Urinary bladder (tissue), 4 donors: Measurements from ENCODE around the gene WNT10A. TPM values are rescaled to one million over a fixed set of nuclear protein-coding genes. Genes with fewer than 3 reads are reported as not detected.

Source experiments
- DNase-seq: peaks from one replicate; pipeline ENCODE4 v3.0.0-alpha.2; 2015; ENCODE audit errors: extremely low spot score
- H3K27ac ChIP-seq: one replicate; pipeline ENCODE4 v1.5.1; 2013; ENCODE audit warnings: low read depth, mild to moderate bottlenecking, moderate library complexity
- H3K36me3 ChIP-seq: one replicate; pipeline ENCODE4 v1.6.1; 2013; ENCODE audit warnings: mild to moderate bottlenecking, moderate library complexity; ENCODE audit not compliant: insufficient read depth
- H3K4me1 ChIP-seq: one replicate; pipeline ENCODE4 v1.6.1; 2013; ENCODE audit warnings: mild to moderate bottlenecking, moderate library complexity; ENCODE audit not compliant: insufficient read depth
- H3K4me3 ChIP-seq: one replicate; pipeline ENCODE4 v1.5.1; 2013; ENCODE audit warnings: low read depth, low read length
- WGBS: extraction: QIAGEN DNeasy Blood & Tissue Kit; methylation state at CpG from one replicate; pipeline ENCODE4 v1.1.7; 2013; 5-methylcytosine and 5-hydroxymethylcytosine counted together
- polyA plus RNA-seq: library from polyadenylated mRNA; stranded (reverse); fragments of 200-250 nt; gene quantifications from one replicate; pipeline ENCODE4 v1.2.3, GENCODE V29; 2013
- total RNA-seq: library from RNA; depleted of rRNA; stranded (reverse); fragments of >200 nt; gene quantifications from one replicate; pipeline ENCODE4 v1.2.3, GENCODE V29; 2014
- donor health status: healthy with polysubstance abuse.
- donor health status: healthy.

The WNT10A gene
- total and polyA plus RNA-seq, 2 donors: 1.2 to 1.9 TPM

DNA sequence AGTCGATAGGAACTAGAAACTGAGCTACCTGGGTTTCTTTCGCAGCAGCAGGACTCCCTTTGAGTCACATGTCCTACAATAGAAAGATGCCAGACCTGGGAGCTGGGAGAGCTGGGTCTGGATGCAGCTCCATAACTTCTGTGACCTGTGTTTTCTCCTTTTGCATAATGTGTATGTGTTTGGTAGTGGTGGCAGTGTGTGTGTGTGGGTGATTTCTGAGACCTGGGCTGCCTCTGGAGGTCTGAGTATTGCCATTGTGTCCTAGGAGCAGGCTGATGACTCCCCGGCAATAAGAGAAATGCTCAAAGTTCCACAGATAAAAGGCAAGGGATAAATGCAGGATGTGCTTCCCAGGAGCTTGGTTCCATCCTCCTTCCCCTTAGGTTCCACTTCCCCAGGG, 6.4 kb downstream of the WNT10A start:
- no peak for DNase-seq
- Histone ChIP-seq H3K4me3 (no peak overlapping the region), H3K36me3 (no peaks in the 10 kb centered on the region), H3K4me1 (no peaks in the 10 kb centered on the region), H3K27ac (no peak overlapping the region)
- 71% methylated on average over 3 of the region's 3 CpGs for WGBS

DNA sequence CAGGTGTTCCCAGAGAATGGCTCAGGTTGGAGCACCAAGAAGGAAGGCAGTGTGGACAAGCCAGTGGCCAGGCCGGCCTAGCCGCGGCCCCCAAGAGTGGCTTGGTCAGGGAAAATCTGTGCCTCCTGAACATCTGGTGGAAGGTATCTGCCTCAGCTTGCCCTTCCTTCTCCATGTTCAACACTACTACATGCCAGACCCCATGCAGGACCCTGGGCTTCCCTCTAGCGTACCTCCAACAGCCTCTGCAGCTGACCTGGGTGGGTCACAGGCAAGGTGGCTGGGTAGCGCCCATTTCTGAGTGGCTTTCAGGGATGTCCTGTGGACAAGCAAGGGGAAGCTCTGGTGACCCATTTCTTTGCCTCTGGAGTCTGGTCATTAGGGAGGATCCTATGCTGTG, 7.7 kb downstream of the WNT10A start:
- Histone ChIP-seq H3K27ac (no peak overlapping the region), H3K4me1 (no peaks in the 10 kb centered on the region), H3K4me3 (no peak overlapping the region), H3K36me3 (no peaks in the 10 kb centered on the region)
- 73% methylated on average over 5 of the region's 5 CpGs for WGBS
- no peak for DNase-seq

DNA sequence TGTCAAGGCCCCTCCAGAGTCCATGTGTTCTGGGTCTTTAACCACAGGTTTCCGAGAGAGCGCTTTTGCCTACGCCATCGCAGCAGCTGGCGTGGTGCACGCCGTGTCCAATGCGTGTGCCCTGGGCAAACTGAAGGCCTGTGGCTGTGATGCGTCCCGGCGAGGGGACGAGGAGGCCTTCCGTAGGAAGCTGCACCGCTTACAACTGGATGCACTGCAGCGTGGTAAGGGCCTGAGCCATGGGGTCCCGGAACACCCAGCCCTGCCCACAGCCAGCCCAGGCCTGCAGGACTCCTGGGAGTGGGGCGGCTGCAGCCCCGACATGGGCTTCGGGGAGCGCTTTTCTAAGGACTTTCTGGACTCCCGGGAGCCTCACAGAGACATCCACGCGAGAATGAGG, 9.3 kb downstream of the WNT10A start:
- no peak overlapping the region for H3K4me3 ChIP-seq
- H3K4me1 ChIP-seq: no peaks in the 10 kb centered on the region
- no peaks in the 10 kb centered on the region for H3K36me3 ChIP-seq
- DNase-seq: no peak
- WGBS: 80% methylated on average over 23 of the region's 23 CpGs
- H3K27ac ChIP-seq: no peak overlapping the region

DNA sequence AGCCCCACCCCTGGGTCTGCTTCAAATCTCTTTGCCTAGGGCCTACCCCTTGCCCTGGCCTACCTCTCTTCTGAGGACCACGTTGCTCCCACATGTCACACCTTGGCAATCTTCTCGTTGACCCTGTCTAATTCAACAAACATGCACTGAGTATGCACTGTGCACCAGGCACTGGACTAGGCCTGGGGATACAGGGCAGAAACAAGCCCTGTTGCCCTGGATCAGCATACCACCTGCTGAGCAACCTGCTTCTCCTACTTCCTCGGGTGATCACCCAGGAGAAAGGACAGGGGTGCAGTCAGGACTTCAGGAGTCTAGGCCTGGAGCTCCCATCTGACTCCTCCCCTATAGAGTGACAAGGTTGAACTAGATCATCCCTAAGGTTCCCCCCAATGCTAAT, 9.7 kb downstream of the WNT10A start:
- no peak for DNase-seq
- Histone ChIP-seq H3K4me1 (no peaks in the 10 kb centered on the region), H3K36me3 (no peaks in the 10 kb centered on the region), H3K4me3 (no peak overlapping the region), H3K27ac (no peak overlapping the region)
- 72% methylated on average over 3 of the region's 3 CpGs for WGBS

DNA sequence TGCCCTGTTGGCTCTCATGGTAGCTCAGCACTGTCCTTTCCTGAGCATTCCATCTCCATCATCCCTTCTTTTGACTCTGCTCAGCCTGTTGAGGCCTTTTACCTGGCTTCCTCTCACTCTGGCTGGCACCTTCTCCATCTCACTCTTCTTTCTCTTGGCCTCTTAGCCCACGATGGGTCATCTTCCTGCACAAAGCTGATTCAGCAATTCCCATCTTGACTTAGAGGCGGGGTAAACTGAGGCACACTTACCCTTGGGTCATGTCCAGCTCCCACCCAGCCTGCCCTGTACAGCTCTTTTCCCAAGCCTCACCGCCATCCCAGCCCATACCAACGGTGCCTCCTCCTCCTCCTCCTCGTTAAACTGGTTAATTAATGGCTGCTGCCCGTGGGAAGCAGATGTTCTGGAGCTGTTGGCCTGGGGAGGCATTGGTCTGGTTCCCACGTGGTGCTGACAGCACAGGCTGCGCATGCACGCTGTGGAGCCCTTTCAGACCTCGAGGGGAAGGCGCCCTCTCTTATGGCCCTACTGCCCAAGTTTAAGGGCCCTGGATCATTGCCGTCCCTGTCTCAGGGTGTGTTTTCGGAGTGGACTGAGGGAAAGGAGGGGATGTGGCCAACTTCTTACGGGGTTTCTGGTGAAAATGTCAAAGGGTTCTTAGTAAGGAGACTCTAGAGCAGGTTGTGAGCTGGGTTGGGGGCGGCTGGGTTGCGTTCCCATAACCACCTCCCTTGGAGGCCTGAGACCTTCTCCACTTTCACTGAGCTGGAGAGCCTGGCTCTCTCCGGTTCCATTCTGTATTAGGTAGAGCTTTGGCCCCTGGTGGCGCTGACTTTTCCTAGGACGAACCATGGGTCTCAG, 10.9 kb downstream of the WNT10A start:
- Histone ChIP-seq H3K36me3 (no peaks in the 10 kb centered on the region), H3K27ac (no peak overlapping the region), H3K4me3 (no peak overlapping the region), H3K4me1 (peaks cover 2% of the 10 kb centered on the region)
- WGBS: 54% methylated on average over 19 of the region's 19 CpGs
- no peak for DNase-seq

DNA sequence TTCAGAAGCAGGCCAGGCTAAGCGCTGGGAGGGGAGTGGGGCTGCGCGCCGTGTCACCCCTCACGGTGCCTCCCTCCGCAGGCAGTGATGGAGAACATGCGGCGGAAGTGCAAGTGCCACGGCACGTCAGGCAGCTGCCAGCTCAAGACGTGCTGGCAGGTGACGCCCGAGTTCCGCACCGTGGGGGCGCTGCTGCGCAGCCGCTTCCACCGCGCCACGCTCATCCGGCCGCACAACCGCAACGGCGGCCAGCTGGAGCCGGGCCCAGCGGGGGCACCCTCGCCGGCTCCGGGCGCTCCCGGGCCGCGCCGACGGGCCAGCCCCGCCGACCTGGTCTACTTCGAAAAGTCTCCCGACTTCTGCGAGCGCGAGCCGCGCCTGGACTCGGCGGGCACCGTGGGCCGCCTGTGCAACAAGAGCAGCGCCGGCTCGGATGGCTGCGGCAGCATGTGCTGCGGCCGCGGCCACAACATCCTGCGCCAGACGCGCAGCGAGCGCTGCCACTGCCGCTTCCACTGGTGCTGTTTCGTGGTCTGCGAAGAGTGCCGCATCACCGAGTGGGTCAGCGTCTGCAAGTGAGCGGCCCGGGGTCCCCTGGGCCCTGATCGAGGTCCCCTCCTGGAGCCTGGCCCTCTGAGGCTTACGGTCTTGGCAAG, 12.2 kb downstream of the WNT10A start:
- no peak for DNase-seq
- Histone ChIP-seq H3K36me3 (no peaks in the 10 kb centered on the region), H3K27ac (no peak overlapping the region), H3K4me1 (peaks cover 2% of the 10 kb centered on the region), H3K4me3 (peak overlapping the region; percentile 25)
- under 1% methylated on average over 72 of the region's 72 CpGs for WGBS

DNA sequence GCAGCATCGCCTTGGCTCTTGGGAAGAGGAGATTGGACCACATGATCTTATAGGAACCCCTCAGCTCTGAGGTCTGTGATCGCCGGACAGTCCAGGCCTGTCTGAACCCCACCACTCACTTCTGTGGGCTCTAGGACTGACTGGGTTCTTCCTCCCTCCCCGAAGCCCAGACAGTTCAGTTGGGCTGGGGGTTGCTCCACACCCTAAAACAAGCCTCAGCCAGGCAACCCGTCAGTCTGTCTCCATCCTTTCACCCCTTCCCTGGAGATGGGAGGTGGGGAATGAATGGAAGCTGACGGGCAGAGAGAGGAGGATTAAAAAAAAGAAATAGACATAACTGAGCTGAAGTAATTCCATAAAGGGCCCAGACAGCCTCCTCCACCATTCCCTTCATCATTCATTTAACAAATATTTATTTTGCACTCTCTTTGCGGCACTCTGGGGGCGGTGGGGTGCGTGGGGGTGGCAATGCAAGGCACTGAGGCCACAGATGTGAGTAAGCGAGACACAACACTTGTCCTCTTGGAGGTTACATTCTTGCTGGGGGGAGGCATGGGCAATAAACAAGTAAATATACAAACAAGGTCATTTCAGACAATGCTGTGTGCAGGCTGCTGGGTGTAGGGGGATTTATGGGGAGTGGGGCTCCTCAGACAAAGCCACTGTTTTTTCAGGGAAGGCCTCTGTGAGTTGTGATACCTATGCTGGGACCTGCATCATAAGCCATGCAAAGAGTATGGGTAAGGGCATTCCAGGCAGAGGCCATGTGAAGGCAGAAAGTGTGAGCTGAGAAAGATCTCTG, 12.9 kb downstream of the WNT10A start:
- DNase-seq: no peak
- 39% methylated on average over 10 of the region's 10 CpGs for WGBS
- peak overlapping the region; percentile 25 for H3K4me3 ChIP-seq

DNA sequence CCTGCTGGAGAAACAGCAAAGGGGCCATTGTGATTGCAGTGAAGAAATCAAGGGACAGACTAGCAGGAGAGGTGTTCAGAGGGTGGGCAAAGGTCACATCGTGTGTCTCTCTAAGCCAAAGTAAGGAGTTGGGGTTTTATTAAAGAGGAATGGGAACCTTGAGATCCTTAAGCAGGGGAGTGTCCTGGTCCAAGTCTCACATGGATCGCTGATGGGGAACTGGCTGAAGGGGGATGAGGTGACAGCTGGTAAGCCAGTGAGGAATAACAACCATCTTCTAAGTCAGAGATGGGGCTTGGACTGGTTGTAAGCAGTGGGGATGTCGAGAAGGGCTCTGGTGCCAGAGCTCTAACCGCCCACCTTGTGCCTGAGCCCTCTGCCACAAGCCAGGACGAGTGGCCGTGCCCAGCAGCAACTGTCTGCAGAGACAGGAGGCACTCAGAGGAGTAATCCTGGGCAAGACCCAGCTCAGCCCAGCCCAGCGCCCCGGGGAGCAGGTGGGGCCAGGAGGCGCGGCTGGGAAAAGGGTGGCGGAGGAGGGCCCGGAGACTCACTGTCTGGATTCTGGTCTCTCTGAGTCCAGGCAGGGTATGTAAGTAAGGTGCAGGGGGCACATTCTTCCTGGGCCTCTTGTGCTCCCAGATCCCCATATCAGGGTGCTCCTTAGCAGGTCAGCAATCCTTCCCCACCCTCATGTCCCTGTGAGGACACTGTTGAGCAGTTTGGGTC, 13.7 kb downstream of the WNT10A start:
- 47% methylated on average over 12 of the region's 12 CpGs for WGBS

More for the DNA sequence above, 12.9 kb downstream of the WNT10A start:
- Histone ChIP-seq H3K27ac (no peak overlapping the region), H3K36me3 (no peaks in the 10 kb centered on the region), H3K4me1 (peaks cover 2% of the 10 kb centered on the region)

DNA sequence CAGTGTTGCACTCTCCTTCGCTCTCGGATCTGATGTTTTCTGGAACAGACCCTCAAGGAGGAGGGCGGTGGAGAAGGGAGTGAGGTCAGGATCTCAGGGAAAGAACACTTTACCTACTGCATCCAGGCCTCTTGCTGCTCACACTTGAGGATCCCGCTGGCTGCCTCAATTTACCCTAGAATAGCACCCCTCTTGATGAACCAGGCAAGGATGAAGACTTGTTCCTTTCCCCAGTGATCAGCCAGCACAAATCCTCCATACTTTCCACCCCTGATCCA, 14.2 kb downstream of the WNT10A start:
- no peak for DNase-seq
- WGBS: 61% methylated on average over 4 of the region's 4 CpGs
- Histone ChIP-seq H3K27ac (no peak overlapping the region), H3K36me3 (no peaks in the 10 kb centered on the region), H3K4me1 (peaks cover 2% of the 10 kb centered on the region), H3K4me3 (no peak overlapping the region)

More for the DNA sequence above, 13.7 kb downstream of the WNT10A start:
- Histone ChIP-seq H3K36me3 (no peaks in the 10 kb centered on the region), H3K4me1 (peaks cover 2% of the 10 kb centered on the region), H3K27ac (no peak overlapping the region), H3K4me3 (no peak overlapping the region)
- DNase-seq: no peak

DNA sequence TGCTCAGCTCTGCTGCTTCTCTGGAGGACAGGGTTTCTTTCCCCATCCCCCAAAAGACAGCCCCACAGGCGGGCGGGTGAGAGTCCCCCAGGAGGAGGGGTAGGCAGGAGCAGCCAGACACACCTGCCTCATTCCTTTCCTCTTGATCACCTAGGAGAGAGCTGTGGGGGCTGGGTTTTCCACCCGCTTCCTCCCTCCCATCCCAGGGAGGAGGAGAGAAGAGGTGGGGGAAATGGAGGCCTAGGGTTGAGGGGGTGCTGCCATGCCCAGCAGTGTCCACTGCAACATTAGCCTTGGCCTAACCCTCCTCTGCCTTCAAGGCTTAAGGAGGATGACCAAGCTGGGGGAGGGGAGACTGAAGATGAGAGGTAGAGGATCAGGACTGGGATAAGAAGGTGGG, 14.7 kb downstream of the WNT10A start:
- 57% methylated on average over 3 of the region's 3 CpGs for WGBS
- Histone ChIP-seq H3K27ac (no peak overlapping the region), H3K36me3 (no peaks in the 10 kb centered on the region), H3K4me3 (no peak overlapping the region), H3K4me1 (peaks cover 2% of the 10 kb centered on the region)
- no peak for DNase-seq

DNA sequence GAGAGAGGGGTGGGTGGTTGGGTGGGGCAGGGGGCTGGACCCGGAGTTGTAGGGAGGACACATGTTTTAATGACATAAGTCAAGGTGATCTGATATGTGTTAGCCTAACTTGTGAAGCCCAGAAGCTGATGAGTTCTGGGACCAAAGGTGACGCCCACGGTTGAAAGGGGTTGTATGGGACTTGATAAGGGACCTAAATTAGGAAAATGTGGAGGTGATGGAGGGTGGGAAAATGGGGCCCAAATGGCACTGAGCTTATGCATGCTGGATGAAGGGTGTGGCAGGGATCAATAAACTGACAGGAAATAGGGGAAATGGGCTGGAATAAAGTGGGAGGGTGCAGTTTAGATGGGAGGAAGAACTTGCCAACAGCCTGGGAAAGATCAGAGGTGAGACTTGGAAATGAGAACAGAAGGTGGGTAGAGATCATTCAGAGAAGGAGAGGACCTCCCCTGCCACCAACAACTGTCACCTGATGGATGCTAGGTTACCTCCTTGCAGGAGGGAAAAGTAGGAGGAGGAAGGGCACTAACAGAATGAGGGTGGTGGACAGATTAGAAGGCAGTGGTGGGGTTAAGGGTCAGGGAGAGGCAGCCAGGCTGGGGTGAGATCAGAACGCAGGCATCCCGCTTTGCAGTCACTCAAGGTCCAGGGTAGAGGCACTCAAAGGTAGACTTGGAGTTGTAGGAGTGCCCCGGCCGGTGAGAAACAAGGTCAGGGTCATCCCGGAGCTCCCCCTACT, 15.3 kb downstream of the WNT10A start:
- Histone ChIP-seq H3K36me3 (no peaks in the 10 kb centered on the region), H3K4me3 (no peak overlapping the region), H3K4me1 (peaks cover 2% of the 10 kb centered on the region), H3K27ac (no peak overlapping the region)
- 36% methylated on average over 8 of the region's 8 CpGs for WGBS
- DNase-seq: no peak

DNA sequence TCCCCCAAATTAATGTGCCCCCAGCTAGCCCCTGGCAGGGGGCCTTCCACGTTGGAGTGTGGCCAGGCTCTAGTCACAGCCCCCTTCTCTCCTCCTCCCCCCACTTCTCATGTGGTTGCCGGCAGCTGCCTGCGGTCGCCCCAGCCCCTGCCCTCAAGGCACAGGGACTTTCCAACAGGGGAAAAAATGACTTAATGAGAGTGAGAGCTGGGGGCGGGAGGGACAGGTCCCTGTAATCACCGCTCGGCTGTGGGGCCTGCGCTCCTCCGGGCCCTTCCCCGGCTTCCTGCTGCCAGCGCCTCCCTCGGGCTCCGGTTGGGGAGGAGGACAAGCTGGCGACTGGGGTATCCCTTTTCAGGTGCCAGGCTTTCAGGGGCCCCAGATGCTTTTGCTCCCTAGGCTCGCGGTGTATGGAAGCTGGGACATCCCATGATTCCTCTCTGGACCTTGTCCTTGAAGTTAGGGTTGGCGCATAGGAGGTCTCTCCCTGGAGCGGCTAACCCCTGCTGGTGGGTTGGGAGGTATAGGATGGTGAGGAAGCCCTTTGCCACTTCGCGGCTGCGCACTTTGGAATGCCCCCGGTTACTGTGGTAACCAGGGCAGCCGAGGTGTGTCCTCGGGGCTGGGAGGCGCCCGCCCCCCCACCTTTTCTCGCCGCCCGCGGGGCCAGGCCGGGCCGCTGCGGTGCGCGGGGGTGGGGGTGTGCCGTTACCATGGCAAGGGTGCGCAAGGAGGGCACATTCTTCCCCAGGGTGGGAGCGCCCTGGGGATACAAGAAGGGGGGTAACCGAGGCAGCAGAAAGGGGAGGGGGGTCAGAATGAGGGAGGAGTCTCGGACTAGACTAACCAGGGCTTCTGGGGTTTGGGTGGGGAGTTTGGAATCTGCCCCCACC, 16.1 kb downstream of the WNT10A start:
- Histone ChIP-seq H3K4me1 (peaks cover 2% of the 10 kb centered on the region), H3K36me3 (no peaks in the 10 kb centered on the region), H3K27ac (no peak overlapping the region), H3K4me3 (no peak overlapping the region)
- 3% methylated on average over 40 of the region's 40 CpGs for WGBS
- DNase-seq: no peak
